Peyer's patch (tissue), 4 donors: ENCODE measurements around the gene RASA4.
"Not testable (repeated sequence)": the region's sequence is repeated elsewhere in the genome, so short reads cannot be mapped to it uniquely, and the experiment has no call there.

ENCODE experiments used
- CTCF ChIP-seq, 6 experiments: fragments of 450-650 bp in 4 of 6; fragments of 200-600 bp in 2 of 6; sonication (generic) in 1 of 6; IDR thresholded peaks; one replicate each; pipeline ENCODE4 v1.5.1; 2017 to 2019; ENCODE audit warnings: antibody characterized with exemption in 6 of 6, mild to moderate bottlenecking in 3 of 6, moderate library complexity in 1 of 6
- POLR2A ChIP-seq, 2 donors: fragments of 450-650 bp; IDR thresholded peaks; one replicate each; pipeline ENCODE4 v1.5.1; 2017; ENCODE audit warnings: antibody characterized with exemption in 2 of 2, mild to moderate bottlenecking in 2 of 2, moderate library complexity in 2 of 2

- not testable (repeated sequence) for TF ChIP-seq POLR2A, CTCF (IDR thresholded peaks at IDR 0.05)
Observed at GRCh38 chr7:102630622-102631021, 14.1 kb upstream of the RASA4 start.
